Activated T-helper 1 cell treated with anti-CD3 and anti-CD28 coated beads, Interleukin-2, amount 50 U/mL, for 16 hours (primary cell): Measurements from ENCODE around the gene TEAD1.

ENCODE experiments used
- DNase-seq, 2 donors: peaks; one replicate each; pipeline ENCODE4 v3.0.0-alpha.2; 2020; ENCODE audit warnings: low read depth in 1 of 2, low spot score in 1 of 2

TEAD1 gene

GRCh38 chr11:12786450-12786849, 112.2 kb downstream of the TEAD1 start:
- DNase-seq: no peak

DNA sequence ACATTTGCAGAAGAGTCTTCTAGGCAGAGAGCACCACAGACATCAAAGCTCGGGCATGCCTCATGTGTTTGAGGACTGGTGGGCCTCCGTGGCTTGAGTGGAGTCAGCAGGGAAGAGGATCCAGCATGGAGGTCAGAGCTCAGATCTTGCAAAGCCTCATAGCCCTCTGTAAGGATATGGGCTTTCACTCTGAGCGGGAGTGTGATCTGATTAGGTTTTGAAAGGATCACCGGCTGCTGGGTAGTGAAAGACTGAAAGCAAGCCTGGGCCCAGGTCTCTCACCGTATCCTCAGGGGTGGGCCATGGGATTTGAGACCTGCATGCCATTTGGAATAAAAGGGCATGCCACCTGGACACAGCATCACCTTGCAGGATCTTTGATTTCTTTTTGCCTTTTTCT, 112.7 kb downstream of the TEAD1 start:
- DNase-seq: no peak

GRCh38 chr11:12787847-12788246, 113.6 kb downstream of the TEAD1 start:
- no peak for DNase-seq

DNA sequence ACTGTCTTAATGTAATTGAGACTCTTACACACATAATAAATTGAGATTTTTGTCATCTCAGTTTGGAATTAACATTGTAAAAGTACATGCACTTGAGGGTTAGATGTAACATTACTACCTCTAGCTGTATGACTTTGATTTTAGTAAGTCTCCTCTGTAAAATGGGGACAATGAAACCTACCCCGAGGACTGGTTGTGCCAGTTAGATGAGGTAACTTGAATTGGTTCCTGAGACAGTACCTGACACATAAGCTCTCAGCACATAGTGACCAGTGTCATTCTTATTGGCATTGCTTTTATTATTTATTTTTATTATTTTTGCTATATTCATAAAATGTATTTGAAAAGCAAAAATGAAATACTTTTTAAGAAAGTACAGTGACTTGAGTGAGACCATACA, 114.8 kb downstream of the TEAD1 start:
- DNase-seq: no peak

GRCh38 chr11:12789596-12790215, 115.5 kb downstream of the TEAD1 start:
- no peak for DNase-seq

- DNase-seq: no peak
Measured at GRCh38 chr11:12790861-12791616, 116.8 kb downstream of the TEAD1 start.

- no peak for DNase-seq
Measured at GRCh38 chr11:12792018-12792417, 117.8 kb downstream of the TEAD1 start.

- DNase-seq: no peak
Measured at GRCh38 chr11:12792590-12792989, 118.4 kb downstream of the TEAD1 start.

- no peak for DNase-seq
Measured at GRCh38 chr11:12793065-12793464, 118.8 kb downstream of the TEAD1 start.

- no peak for DNase-seq
Measured at GRCh38 chr11:12793506-12793905, 119.3 kb downstream of the TEAD1 start.

DNA sequence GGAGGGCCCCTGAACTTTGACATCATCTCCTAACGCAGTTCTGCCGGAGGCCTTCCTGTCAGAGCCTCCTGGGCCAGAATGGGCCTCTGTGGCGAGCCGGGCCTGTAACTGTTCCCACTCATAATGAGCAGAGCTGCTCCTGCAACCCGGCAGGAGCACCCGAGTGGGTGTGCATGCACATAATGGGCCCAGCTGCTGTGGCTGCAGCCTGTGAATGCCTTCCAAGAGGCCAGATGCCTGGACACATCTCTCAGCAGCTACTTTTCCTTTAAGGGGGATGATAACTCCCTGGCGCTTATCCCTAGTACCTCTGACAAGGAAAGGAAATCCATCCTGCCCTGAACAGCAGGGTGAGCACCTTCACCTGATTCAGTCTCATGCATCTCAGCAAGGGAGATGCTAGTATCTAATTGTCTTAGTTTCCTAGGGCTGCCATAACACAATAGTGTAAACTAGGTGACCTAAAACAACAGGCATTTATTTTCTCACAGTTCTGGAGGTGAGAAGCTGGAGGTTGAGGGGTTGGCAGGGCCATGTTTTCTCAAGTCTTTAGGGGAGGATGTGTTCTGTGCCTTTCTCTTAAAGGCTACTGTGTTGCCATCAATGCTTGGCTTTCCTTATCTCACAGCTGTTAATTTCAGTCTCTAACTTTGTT, 120.5 kb downstream of the TEAD1 start:
- DNase-seq: no peak

- DNase-seq: no peak
Measured at GRCh38 chr11:12797996-12798395, 123.8 kb downstream of the TEAD1 start.

DNA sequence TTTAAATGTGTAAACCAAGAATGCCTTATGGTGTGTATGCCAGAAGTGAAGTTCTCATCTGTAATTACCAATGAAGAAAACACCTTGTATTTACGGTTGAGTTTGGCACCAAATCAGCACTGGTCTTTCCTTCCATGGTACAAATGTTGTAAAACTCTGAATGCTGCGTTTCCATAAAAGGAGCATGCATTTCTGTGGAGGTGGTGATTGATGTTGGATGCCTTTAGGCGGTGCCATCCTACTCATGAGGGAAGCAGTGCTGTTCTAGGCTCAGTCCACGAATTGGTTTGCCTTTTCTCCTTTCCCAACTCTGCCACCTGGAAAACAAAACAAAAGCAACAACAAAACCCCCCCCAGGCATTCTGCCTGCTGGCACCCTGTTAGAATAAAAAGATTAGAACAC, 124.4 kb downstream of the TEAD1 start:
- DNase-seq: no peak

GRCh38 chr11:12799334-12799835, 125.2 kb downstream of the TEAD1 start:
- no peak for DNase-seq

GRCh38 chr11:12800032-12800671, 125.9 kb downstream of the TEAD1 start:
- no peak for DNase-seq

DNA sequence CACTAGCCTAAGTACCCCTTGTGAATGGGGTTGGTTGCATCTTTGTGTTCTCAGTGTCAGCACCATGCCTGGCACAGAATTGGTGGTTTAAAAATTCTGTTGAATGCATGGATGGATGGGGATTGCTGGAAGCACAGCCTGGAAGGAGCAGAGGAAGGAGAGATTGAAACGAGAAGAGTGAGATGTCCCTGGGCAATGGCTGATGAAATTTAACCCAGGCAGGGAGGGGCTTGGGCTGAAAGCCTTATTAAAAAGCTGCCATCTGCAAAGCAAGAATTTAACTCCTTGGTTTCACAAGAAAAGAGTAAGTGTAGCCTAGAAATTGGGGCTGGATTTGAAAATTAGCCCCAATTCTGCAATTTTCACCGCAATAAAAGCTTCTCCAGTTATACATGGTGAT, 126.7 kb downstream of the TEAD1 start:
- DNase-seq: no peak

DNA sequence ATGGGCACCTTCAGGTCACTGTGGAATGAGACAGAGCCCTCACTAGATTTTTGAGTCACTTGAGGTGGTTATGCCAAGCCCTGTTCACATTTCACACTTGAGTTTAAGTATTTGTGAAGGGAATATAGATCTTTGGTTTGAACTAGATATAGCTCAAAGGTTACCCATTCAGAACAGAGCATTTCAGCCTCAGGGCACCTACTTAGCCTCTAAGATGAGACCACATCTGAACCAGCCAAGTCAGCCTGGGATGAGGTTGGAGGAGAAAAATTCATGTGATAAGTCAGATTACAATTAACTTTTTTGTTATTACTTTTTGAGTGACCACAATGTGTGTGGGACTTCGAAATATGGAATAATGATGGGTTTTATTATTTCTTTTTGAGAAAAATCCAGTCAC, 127.8 kb downstream of the TEAD1 start:
- no peak for DNase-seq

DNA sequence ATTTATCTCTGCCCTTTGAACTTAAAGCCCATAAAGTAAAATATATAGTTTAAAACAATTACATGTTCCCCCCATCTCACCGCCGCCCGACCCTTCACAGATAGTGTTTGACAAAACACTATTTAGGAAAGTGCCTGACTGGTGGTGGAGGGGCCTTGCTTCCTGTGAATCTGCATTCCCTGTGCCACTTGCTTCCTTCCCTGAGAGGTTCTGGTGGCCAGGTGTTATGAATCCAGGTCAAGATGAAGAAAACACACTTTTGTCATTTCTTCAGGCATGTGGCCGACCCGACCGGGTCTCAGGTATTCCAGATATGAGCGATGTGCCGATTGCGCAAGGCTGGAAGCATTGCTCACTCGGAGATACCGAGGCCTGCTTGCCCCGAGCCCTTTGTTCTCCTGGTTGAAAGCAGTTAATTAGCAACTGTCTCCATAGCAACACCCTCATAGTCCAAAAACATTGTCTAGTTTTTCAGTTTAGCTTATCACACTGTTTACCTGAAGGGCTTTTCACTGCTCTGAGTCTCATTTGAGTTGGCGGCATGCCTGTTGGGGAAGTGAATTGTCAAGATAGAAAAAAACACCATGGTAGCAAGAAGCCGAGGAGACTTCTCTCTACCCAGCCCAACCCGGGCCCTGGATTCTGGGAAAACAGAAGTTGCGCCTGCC, 128.3 kb downstream of the TEAD1 start:
- DNase-seq: no peak

GRCh38 chr11:12803086-12803826, 129.0 kb downstream of the TEAD1 start:
- DNase-seq: no peak

DNA sequence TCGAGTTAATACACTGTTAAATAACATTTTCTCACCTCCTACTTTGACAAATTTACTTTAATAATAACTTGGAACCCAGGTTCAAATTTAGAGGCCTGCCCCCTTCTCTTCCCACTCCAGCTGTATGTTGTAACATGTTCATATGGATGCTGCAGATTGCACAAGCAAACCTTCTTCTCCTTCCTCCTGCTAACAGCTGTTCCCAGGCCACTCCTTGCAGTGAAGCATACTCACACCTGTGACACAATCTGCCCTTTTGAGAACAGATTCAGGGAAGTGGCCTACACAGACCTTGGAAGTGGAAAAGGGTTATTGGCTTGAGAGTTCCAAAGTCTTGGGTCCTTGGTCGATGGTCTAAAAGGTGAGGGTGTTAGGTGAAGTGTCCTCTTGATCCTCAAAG, 131.9 kb downstream of the TEAD1 start:
- no peak for DNase-seq

GRCh38 chr11:12807621-12808020, 133.4 kb downstream of the TEAD1 start:
- no peak for DNase-seq
